SK-MEL-5 (cell line): ENCODE results near the gene SMIM27. TPM values are rescaled to one million over a fixed set of nuclear protein-coding genes. Genes with fewer than 3 reads are reported as not detected.

ENCODE experiments used
- DNase-seq: peaks from one replicate; pipeline ENCODE4 v3.0.0-alpha.2; 2016; ENCODE audit warnings: low read depth, low spot score
- in situ Hi-C: cut with HindIII; loops from 2 replicates; pipeline ENCODE4 v1.10.0; 2016; ENCODE audit warnings: low sequenced_read_pairs, high pct_unique_total_duplicates, low pct_unique_long_range_greater_than_20kb
- total RNA-seq: library from RNA; depleted of rRNA; stranded (reverse); fragments of >200 nt; shearing (Covaris generic); gene quantifications from 2 replicates; pipeline ENCODE4 v1.2.3, GENCODE V29; 2014

Gene SMIM27
- total RNA-seq, 1 experiment from 2014 or later, result 1.9 TPM

GRCh38 chr9:32550562-32551275 is 1.4 kb upstream of the SMIM27 start:
- in situ Hi-C loops, result no loop called here

GRCh38 chr9:32551276-32552051 is 663 bp upstream of the SMIM27 start:
- in situ Hi-C loops, result no loop called here
- peak; percentile 20 for DNase-seq

More at GRCh38 chr9:32550562-32551275, 1.4 kb upstream of the SMIM27 start:
- peak; percentile 86 for DNase-seq

- in situ Hi-C loops, result no loop called here
- DNase-seq, result peak; percentile 33
These were observed 2.0 kb downstream of the SMIM27 start for GRCh38 chr9:32554107-32554506.

GRCh38 chr9:32554591-32554990 is 2.5 kb downstream of the SMIM27 start:
- DNase-seq, result no peak
- in situ Hi-C loops, result no loop called here

- DNase-seq, result no peak
- in situ Hi-C loops, result no loop called here
These were observed 6.3 kb downstream of the SMIM27 start for GRCh38 chr9:32558408-32558934.

- in situ Hi-C loops, result no loop called here
- no peak for DNase-seq
These were observed 13.8 kb downstream of the SMIM27 start for GRCh38 chr9:32565967-32566366.

- in situ Hi-C loops, result no loop called here
- DNase-seq, result no peak
These were observed 14.6 kb downstream of the SMIM27 start for GRCh38 chr9:32566770-32567169.

GRCh38 chr9:32570262-32570661 is 18.1 kb downstream of the SMIM27 start:
- in situ Hi-C loops, result no loop called here
- DNase-seq, result no peak

- in situ Hi-C loops, result no loop called here
- DNase-seq, result peak; percentile 75
These were observed 20.1 kb downstream of the SMIM27 start for GRCh38 chr9:32571969-32572899.

- peak; percentile 89 for DNase-seq
- in situ Hi-C loops, result no loop called here
These were observed 20.9 kb downstream of the SMIM27 start, which contains the start of gene NDUFB6 for GRCh38 chr9:32572900-32573523. Gene NDUFB6, minus strand, starts transcription at chr9:32573159. Its CDS starts 99 bp downstream, at chr9:32573060.

- in situ Hi-C loops, result no loop called here
These were observed 21.7 kb downstream of the SMIM27 start for GRCh38 chr9:32573821-32574220.

GRCh38 chr9:32574858-32575257 is 22.7 kb downstream of the SMIM27 start:
- in situ Hi-C loops, result no loop called here
- no peak for DNase-seq

More at GRCh38 chr9:32573821-32574220, 21.7 kb downstream of the SMIM27 start:
- DNase-seq, result no peak

- no peak for DNase-seq
- in situ Hi-C loops, result no loop called here
These were observed 25.2 kb downstream of the SMIM27 start for GRCh38 chr9:32577316-32577715.

GRCh38 chr9:32578976-32579375 is 26.8 kb downstream of the SMIM27 start:
- in situ Hi-C loops, result no loop called here
- DNase-seq, result no peak

- peak; percentile 64 for DNase-seq
These were observed 27.7 kb downstream of the SMIM27 start for GRCh38 chr9:32579706-32580331.

GRCh38 chr9:32580631-32581300 is 28.6 kb downstream of the SMIM27 start:
- no peak for DNase-seq
- in situ Hi-C loops, result no loop called here

More at GRCh38 chr9:32579706-32580331, 27.7 kb downstream of the SMIM27 start:
- in situ Hi-C loops, result no loop called here
